GM12878 (cell line): ENCODE results near the gene IGF1R. TPM values are rescaled to one million over a fixed set of nuclear protein-coding genes. Genes with fewer than 3 reads are reported as not detected.

Source experiments
- ATAC-seq: fragments of 200-7000 bp; cut with Tn5 transposase; 3 replicates; pipeline ENCODE4 v1.9.1; 2020; ENCODE audit warnings: mild to moderate bottlenecking, moderate library complexity
- BruUV-seq: library from RNA; stranded (reverse); fragments of 400-500 nt; replicated peaks from 2 replicates; lab custom pipeline; 2021; lab: Mats Ljungman, UMichigan
- CTCF ChIA-PET: fragments of 300-600 bp; sonication (Branson Sonifier 250); formaldehyde crosslinking; extraction: SDS; loops from one replicate; lab custom pipeline; 2021; ENCODE audit warnings: inconsistent platforms; lab: Yijun Ruan, JAX
- POLR2A ChIA-PET: fragments of 350-600 bp; formaldehyde crosslinking; extraction: SDS; loops from one replicate; lab custom pipeline; 2021; ENCODE audit warnings: inconsistent platforms; lab: Charles Lee
- RAD21 ChIA-PET: fragments of 300-600 bp; sonication (Branson Sonifier 250); formaldehyde crosslinking; loops from one replicate; lab custom pipeline; 2023; ENCODE audit warnings: antibody characterized with exemption; ENCODE audit not compliant: unreplicated experiment; lab: Charles Lee
- SMC1A ChIA-PET: fragments of 300-600 bp; sonication (Branson Sonifier 250); formaldehyde crosslinking; loops from one replicate; lab custom pipeline; 2023; ENCODE audit not compliant: unreplicated experiment, uncharacterized antibody; lab: Charles Lee
- DNase-seq: peaks from one replicate; pipeline ENCODE4 v3.0.0-alpha.2; 2011; ENCODE audit warnings: low read depth, low spot score
- FAIRE-seq: peaks from 3 replicates; lab custom pipeline; 2011; peaks lifted over from hg19 to GRCh38; lab: Jason Lieb, UNC
- H2AFZ ChIP-seq: 2 replicates; pipeline ENCODE4 v1.6.0; 2011; ENCODE audit warnings: low read depth, low read length, control low read depth; ENCODE audit not compliant: control insufficient read depth
- H3K27ac ChIP-seq: 2 replicates; pipeline ENCODE4 v1.5.1; 2011; ENCODE audit warnings: control low read depth; ENCODE audit not compliant: control insufficient read depth, insufficient read depth
- H3K27me3 ChIP-seq, 2 experiments: replicated peaks in 1 of 2; 2 replicates each; pipeline versions ENCODE4 v1.6.0 to v1.6.1; 2011; ENCODE audit warnings: low read length in 1 of 2; ENCODE audit not compliant: control insufficient read depth in 2 of 2, insufficient read depth in 2 of 2
- H3K36me3 ChIP-seq, 2 experiments: 2 replicates each; pipeline ENCODE4 v1.5.1; 2011; ENCODE audit warnings: low read length in 1 of 2; ENCODE audit not compliant: control insufficient read depth in 2 of 2, insufficient read depth in 2 of 2
- H3K4me1 ChIP-seq: 2 replicates; pipeline ENCODE4 v1.6.1; 2011; ENCODE audit warnings: mild to moderate bottlenecking, low read length, moderate library complexity, mixed read lengths; ENCODE audit not compliant: control insufficient read depth, insufficient read depth
- H3K4me2 ChIP-seq: 2 replicates; pipeline ENCODE4 v1.6.0; 2011; ENCODE audit warnings: control low read depth; ENCODE audit not compliant: control insufficient read depth, insufficient read depth
- H3K4me3 ChIP-seq: fragments of 200-600 bp; sonication (generic); 2 replicates; pipeline ENCODE4 v1.5.1; 2016
- H3K79me2 ChIP-seq: 2 replicates; pipeline ENCODE4 v1.6.0; 2011; ENCODE audit warnings: low read length; ENCODE audit not compliant: control insufficient read depth, insufficient read depth
- H3K9ac ChIP-seq: 2 replicates; pipeline ENCODE4 v1.8.0; 2011; ENCODE audit warnings: low read length, control low read depth, mixed read lengths; ENCODE audit not compliant: control insufficient read depth, insufficient read depth
- H3K9me3 ChIP-seq: replicated peaks from 3 replicates; pipeline ENCODE4 v1.5.1; 2011; ENCODE audit warnings: mild to moderate bottlenecking, low read length; ENCODE audit not compliant: control insufficient read depth, insufficient read depth
- H4K20me1 ChIP-seq: 2 replicates; pipeline ENCODE4 v1.6.0; 2011; ENCODE audit not compliant: control insufficient read depth, insufficient read depth
- BACH1 ChIP-seq: fragments of 450-650 bp; IDR thresholded peaks from 2 replicates; pipeline ENCODE4 v1.6.1; 2017; ENCODE audit warnings: mild to moderate bottlenecking, borderline replicate concordance
- EP300 ChIP-seq, 2 experiments: fragments of 150-350 bp in 1 of 2; IDR thresholded peaks; 2 replicates each; pipeline ENCODE4 v1.6.1; 2011 to 2012; ENCODE audit warnings: low read depth in 2 of 2, low read length in 2 of 2, borderline replicate concordance in 1 of 2, improper control_type of control experiment in 1 of 2, inconsistent platforms in 1 of 2; ENCODE audit not compliant: control insufficient read depth in 1 of 2
- JUNB ChIP-seq: IDR thresholded peaks from 2 replicates; pipeline ENCODE4 v1.6.1; 2016; ENCODE audit warnings: antibody characterized with exemption, mild to moderate bottlenecking
- NRF1 ChIP-seq: conservative IDR thresholded peaks from 2 replicates; pipeline ENCODE4 v1.6.1; 2011; ENCODE audit warnings: mild to moderate bottlenecking, low read depth, low read length, improper control_type of control experiment
- POU2F2 ChIP-seq: IDR thresholded peaks from 3 replicates; pipeline ENCODE4 v1.6.1; 2011; ENCODE audit warnings: low read depth, mild to moderate bottlenecking, low read length, borderline replicate concordance
- SIN3A ChIP-seq: IDR thresholded peaks from 2 replicates; pipeline ENCODE4 v1.6.1; 2012; ENCODE audit warnings: low read depth, low read length, improper control_type of control experiment
- TARDBP ChIP-seq: IDR thresholded peaks from 2 replicates; pipeline ENCODE4 v1.6.1; 2016; ENCODE audit warnings: borderline replicate concordance
- ZNF384 ChIP-seq: IDR thresholded peaks from 2 replicates; pipeline ENCODE4 v1.6.1; 2012; ENCODE audit warnings: low read depth, mild to moderate bottlenecking, low read length, improper control_type of control experiment, borderline replicate concordance
- WGBS: methylation state at CpG from one replicate; pipeline ENCODE4 v1.1.6; 2016; ENCODE audit warnings: low lambda C conversion rate; ENCODE audit not compliant: insufficient replicate concordance, insufficient coverage; ENCODE audit errors: missing lambda C conversion rate; 5-methylcytosine and 5-hydroxymethylcytosine counted together
- in situ Hi-C: fragments of 300-500 bp; cut with MboI; formaldehyde crosslinking; loops from 9 replicates; pipeline ENCODE4 v1.14.3; 2018; ENCODE audit warnings: mixed read lengths
- intact Hi-C: fragments of 100-400 bp; cut with micrococcal nuclease; formaldehyde crosslinking; loops from one replicate; pipeline ENCODE4 v1.14.2; 2022; ENCODE audit not compliant: unreplicated experiment
- polyA plus RNA-seq, 11 experiments: library from polyadenylated mRNA; depleted of rRNA in 4 of 11; unstranded in 6 of 11; stranded (reverse) in 5 of 11; fragments of >200 nt; fragmentation: Nextera tagmentation in 4 of 11; fragmentation: Illumina TruSeq in 1 of 11; extraction: Ambion mirVana in 4 of 11; extraction: Trizol in 1 of 11; gene quantifications; 1 replicate in 1 of 11; 2 replicates in 10 of 11; pipeline versions ENCODE4 v1.2.1 to v1.2.3, GENCODE V29; 2011 to 2016; ENCODE audit warnings: inconsistent platforms in 2 of 11, missing spikeins in 2 of 11, low read depth in 1 of 11
- total RNA-seq, 4 experiments: library from RNA; depleted of rRNA in 3 of 4; stranded (reverse); fragments of >200 nt in 3 of 4; fragmentation: Illumina TruSeq in 1 of 4; extraction: Trizol in 1 of 4; gene quantifications; 2 replicates each; pipeline versions ENCODE4 v1.2.1 to v1.2.3, GENCODE V29; 2013 to 2021
- TF ChIP-seq, protein P1 (sequence below): fragments of 450-650 bp; IDR thresholded peaks from 2 replicates; pipeline ENCODE4 v1.6.1; 2016; ENCODE audit warnings: mild to moderate bottlenecking, moderate library complexity, borderline replicate concordance
- TF ChIP-seq, protein P2 (sequence below): fragments of 450-650 bp; formaldehyde crosslinking; IDR thresholded peaks from 2 replicates; pipeline ENCODE4 v1.4.0; 2020; ENCODE audit warnings: mild to moderate bottlenecking, moderate library complexity
- TF ChIP-seq, protein P3 (sequence below): fragments of 450-650 bp; formaldehyde crosslinking; IDR thresholded peaks from 2 replicates; pipeline ENCODE4 v1.5.0; 2022; ENCODE audit warnings: mild to moderate bottlenecking, missing genetic modification characterization
- TF ChIP-seq, protein P4 (sequence below): IDR thresholded peaks from 2 replicates; pipeline ENCODE4 v1.6.1; 2012; ENCODE audit warnings: low read length, inconsistent platforms

IGF1R gene
- total and polyA plus RNA-seq, 10 of the 15 experiments (the other 5 are each of a cell fraction or from before 2014, with no cell fraction given), result 0.03 to 2.7 (median 0.66) TPM

DNA sequence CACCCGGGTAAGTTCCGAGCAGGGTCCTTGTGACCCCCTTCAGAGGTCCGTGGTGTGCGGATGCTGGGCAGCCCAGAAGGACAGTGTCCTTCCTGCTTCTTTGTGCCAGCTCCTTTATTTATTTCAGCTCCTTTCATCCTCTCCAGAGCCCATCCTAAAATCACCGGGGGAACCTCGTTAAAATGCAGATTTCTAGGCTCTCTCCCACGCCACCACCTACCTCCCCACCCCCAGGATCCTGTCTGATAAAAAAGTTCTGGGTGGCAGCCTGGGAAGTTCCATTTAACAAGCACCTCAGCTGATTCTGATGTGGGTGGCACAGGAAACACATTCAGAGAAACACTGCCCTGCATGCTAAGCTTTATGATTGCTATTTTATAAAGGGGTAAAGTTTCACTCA is 12.5 kb upstream of the IGF1R start:
- ChIA-PET POLR2A (no interaction called here), RAD21 (no interaction called here), CTCF (no interaction called here), SMC1A (no interaction called here)
- DNase-seq (no peak), FAIRE-seq (no peak), ATAC-seq (no peak)
- BruUV-seq, result no TSS peak
- Histone ChIP-seq H3K27ac (no peak overlapping the region), H2AFZ (no peak overlapping the region), H3K27me3 (no peaks in the 10 kb centered on the region), H3K4me1 (no peaks in the 10 kb centered on the region), H3K9ac (no peak overlapping the region), H3K4me2 (no peak overlapping the region), H3K9me3 (no peaks in the 10 kb centered on the region), H3K4me3 (no peak overlapping the region), H4K20me1 (no peaks in the 10 kb centered on the region), H3K36me3 (no peaks in the 10 kb centered on the region), H3K79me2 (no peaks in the 10 kb centered on the region)
- in situ Hi-C loops, result no loop called here
- 41% methylated on average over 7 of the region's 7 CpGs for WGBS
- intact Hi-C loops, result no loop called here
- TF ChIP-seq ZNF384 (no peak), JUNB (no peak), TARDBP (no peak), SIN3A (no peak), POU2F2 (no peak), EP300 (IDR thresholded peaks at IDR 0.05; ENCODE audit: borderline replicate concordance in 1 of 2, control insufficient read depth in 1 of 2, low read depth in 2 of 2, low read length in 2 of 2) (no peak), NRF1 (no peak), BACH1 (no peak)
- TF ChIP-seq, protein P1, sequence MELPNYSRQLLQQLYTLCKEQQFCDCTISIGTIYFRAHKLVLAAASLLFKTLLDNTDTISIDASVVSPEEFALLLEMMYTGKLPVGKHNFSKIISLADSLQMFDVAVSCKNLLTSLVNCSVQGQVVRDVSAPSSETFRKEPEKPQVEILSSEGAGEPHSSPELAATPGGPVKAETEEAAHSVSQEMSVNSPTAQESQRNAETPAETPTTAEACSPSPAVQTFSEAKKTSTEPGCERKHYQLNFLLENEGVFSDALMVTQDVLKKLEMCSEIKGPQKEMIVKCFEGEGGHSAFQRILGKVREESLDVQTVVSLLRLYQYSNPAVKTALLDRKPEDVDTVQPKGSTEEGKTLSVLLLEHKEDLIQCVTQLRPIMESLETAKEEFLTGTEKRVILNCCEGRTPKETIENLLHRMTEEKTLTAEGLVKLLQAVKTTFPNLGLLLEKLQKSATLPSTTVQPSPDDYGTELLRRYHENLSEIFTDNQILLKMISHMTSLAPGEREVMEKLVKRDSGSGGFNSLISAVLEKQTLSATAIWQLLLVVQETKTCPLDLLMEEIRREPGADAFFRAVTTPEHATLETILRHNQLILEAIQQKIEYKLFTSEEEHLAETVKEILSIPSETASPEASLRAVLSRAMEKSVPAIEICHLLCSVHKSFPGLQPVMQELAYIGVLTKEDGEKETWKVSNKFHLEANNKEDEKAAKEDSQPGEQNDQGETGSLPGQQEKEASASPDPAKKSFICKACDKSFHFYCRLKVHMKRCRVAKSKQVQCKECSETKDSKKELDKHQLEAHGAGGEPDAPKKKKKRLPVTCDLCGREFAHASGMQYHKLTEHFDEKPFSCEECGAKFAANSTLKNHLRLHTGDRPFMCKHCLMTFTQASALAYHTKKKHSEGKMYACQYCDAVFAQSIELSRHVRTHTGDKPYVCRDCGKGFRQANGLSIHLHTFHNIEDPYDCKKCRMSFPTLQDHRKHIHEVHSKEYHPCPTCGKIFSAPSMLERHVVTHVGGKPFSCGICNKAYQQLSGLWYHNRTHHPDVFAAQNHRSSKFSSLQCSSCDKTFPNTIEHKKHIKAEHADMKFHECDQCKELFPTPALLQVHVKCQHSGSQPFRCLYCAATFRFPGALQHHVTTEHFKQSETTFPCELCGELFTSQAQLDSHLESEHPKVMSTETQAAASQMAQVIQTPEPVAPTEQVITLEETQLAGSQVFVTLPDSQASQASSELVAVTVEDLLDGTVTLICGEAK, result no peak
- TF ChIP-seq, protein P2, sequence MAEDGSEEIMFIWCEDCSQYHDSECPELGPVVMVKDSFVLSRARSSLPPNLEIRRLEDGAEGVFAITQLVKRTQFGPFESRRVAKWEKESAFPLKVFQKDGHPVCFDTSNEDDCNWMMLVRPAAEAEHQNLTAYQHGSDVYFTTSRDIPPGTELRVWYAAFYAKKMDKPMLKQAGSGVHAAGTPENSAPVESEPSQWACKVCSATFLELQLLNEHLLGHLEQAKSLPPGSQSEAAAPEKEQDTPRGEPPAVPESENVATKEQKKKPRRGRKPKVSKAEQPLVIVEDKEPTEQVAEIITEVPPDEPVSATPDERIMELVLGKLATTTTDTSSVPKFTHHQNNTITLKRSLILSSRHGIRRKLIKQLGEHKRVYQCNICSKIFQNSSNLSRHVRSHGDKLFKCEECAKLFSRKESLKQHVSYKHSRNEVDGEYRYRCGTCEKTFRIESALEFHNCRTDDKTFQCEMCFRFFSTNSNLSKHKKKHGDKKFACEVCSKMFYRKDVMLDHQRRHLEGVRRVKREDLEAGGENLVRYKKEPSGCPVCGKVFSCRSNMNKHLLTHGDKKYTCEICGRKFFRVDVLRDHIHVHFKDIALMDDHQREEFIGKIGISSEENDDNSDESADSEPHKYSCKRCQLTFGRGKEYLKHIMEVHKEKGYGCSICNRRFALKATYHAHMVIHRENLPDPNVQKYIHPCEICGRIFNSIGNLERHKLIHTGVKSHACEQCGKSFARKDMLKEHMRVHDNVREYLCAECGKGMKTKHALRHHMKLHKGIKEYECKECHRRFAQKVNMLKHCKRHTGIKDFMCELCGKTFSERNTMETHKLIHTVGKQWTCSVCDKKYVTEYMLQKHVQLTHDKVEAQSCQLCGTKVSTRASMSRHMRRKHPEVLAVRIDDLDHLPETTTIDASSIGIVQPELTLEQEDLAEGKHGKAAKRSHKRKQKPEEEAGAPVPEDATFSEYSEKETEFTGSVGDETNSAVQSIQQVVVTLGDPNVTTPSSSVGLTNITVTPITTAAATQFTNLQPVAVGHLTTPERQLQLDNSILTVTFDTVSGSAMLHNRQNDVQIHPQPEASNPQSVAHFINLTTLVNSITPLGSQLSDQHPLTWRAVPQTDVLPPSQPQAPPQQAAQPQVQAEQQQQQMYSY (CRISPR knock-in tag), result no peak
- TF ChIP-seq, protein P3, sequence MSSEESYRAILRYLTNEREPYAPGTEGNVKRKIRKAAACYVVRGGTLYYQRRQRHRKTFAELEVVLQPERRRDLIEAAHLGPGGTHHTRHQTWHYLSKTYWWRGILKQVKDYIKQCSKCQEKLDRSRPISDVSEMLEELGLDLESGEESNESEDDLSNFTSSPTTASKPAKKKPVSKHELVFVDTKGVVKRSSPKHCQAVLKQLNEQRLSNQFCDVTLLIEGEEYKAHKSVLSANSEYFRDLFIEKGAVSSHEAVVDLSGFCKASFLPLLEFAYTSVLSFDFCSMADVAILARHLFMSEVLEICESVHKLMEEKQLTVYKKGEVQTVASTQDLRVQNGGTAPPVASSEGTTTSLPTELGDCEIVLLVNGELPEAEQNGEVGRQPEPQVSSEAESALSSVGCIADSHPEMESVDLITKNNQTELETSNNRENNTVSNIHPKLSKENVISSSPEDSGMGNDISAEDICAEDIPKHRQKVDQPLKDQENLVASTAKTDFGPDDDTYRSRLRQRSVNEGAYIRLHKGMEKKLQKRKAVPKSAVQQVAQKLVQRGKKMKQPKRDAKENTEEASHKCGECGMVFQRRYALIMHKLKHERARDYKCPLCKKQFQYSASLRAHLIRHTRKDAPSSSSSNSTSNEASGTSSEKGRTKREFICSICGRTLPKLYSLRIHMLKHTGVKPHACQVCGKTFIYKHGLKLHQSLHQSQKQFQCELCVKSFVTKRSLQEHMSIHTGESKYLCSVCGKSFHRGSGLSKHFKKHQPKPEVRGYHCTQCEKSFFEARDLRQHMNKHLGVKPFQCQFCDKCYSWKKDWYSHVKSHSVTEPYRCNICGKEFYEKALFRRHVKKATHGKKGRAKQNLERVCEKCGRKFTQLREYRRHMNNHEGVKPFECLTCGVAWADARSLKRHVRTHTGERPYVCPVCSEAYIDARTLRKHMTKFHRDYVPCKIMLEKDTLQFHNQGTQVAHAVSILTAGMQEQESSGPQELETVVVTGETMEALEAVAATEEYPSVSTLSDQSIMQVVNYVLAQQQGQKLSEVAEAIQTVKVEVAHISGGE (CRISPR knock-in tag), result no peak
- TF ChIP-seq, protein P4, sequence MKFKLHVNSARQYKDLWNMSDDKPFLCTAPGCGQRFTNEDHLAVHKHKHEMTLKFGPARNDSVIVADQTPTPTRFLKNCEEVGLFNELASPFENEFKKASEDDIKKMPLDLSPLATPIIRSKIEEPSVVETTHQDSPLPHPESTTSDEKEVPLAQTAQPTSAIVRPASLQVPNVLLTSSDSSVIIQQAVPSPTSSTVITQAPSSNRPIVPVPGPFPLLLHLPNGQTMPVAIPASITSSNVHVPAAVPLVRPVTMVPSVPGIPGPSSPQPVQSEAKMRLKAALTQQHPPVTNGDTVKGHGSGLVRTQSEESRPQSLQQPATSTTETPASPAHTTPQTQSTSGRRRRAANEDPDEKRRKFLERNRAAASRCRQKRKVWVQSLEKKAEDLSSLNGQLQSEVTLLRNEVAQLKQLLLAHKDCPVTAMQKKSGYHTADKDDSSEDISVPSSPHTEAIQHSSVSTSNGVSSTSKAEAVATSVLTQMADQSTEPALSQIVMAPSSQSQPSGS, result no peak
